Hepatocyte (in vitro differentiated cells): ENCODE data around the gene MLC1.

Experiments used
- CTCF ChIP-seq: fragments of 200-600 bp; sonication (generic); IDR thresholded peaks from 2 replicates; pipeline ENCODE4 v1.5.1; 2016; ENCODE audit warnings: antibody characterized with exemption, mild to moderate bottlenecking; ENCODE audit not compliant: poor library complexity
- EZH2 ChIP-seq: fragments of 200-600 bp; sonication (generic); IDR thresholded peaks from 2 replicates; pipeline ENCODE4 v1.6.1; 2016; ENCODE audit warnings: antibody characterized with exemption, mild to moderate bottlenecking, borderline replicate concordance

DNA sequence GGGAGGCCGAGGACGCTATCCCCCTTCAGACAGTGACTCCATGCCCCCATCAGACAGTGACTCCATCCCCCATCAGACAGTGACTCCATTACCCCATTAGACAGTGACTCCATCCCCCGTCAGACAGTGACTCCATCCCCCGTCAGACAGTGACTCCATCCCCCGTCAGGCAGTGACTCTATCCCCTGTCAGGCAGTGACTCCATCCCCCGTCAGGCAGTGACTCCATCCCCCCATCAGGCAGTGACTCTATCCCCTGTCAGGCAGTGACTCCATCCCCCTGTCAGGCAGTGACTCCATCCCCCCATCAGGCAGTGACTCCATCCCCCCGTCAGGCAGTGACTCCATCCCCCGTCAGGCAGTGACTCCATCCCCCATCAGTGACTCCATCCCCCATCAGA, 18.0 kb downstream of the MLC1 start:
- TF ChIP-seq EZH2 (no peak), CTCF (no peak)
